Measurements from ENCODE around the gene ZBTB43. TPM values are rescaled to one million over a fixed set of nuclear protein-coding genes. Genes with fewer than 3 reads are reported as not detected.

Gene ZBTB43
- total RNA-seq (2014; rRNA removed; shearing (Covaris generic); ENCODE audit: low replicate concordance): 6.4 and 6.5 TPM in 2 replicates

- no peaks in the 10 kb centered on the region for H3K9me3 ChIP-seq (ENCODE audit: low read length)
- peak within 1 kb of the TSS; percentile 79 for H3K4me3 ChIP-seq (ENCODE audit: low read length)
- peak within 1 kb of the TSS; percentile 96 for H3K4me2 ChIP-seq (ENCODE audit: low read depth, low read length, poor library complexity, severe bottlenecking)
- H3K27ac ChIP-seq (ENCODE audit: low read length): peak within 1 kb of the TSS; percentile 29; the same call in 1 of the 2 replicates
- peaks cover 10% of the 10 kb centered on the region; the same call in 1 of the 2 replicates for H3K36me3 ChIP-seq (ENCODE audit: insufficient read depth, low read length)
- no peaks in the 10 kb centered on the region for H3K27me3 ChIP-seq (ENCODE audit: low read length)
- H3K9ac ChIP-seq (ENCODE audit: low read length): peak within 1 kb of the TSS; percentile 79
- peaks cover 51% of the 10 kb centered on the region for H3K79me2 ChIP-seq (ENCODE audit: low read length)
- H2AFZ ChIP-seq (ENCODE audit: low read length): peak within 1 kb of the TSS; percentile 86
- peak; percentile 99 for DNase-seq
- no peaks in the 10 kb centered on the region for H3K9me2 ChIP-seq (replicated peaks; ENCODE audit: insufficient read depth, low read length)
- H4K20me1 ChIP-seq (ENCODE audit: insufficient read depth, low read depth, low read length): peaks cover 8% of the 10 kb centered on the region
- H3K4me1 ChIP-seq (ENCODE audit: low read length): peaks cover 41% of the 10 kb centered on the region
Observed at GRCh38 chr9:126804696-126805553, at the start of gene ZBTB43. ZBTB43 (plus strand) TSS chr9:126805040; CDS start chr9:126832510, 27,470 bp downstream.

- Histone ChIP-seq H3K4me3 (ENCODE audit: low read length) (no peak overlapping the region), H2AFZ (ENCODE audit: low read length) (no peak overlapping the region), H3K4me2 (ENCODE audit: low read depth, low read length, poor library complexity, severe bottlenecking) (no peak overlapping the region), H3K36me3 (ENCODE audit: insufficient read depth, low read length) (no peaks in the 10 kb centered on the region), H3K27me3 (ENCODE audit: low read length) (no peaks in the 10 kb centered on the region), H3K9me3 (ENCODE audit: low read length) (no peaks in the 10 kb centered on the region), H3K4me1 (ENCODE audit: low read length) (no peaks in the 10 kb centered on the region), H4K20me1 (ENCODE audit: insufficient read depth, low read depth, low read length) (no peaks in the 10 kb centered on the region), H3K9ac (ENCODE audit: low read length) (no peak overlapping the region), H3K27ac (ENCODE audit: low read length) (no peak overlapping the region), H3K9me2 (replicated peaks; ENCODE audit: insufficient read depth, low read length) (no peaks in the 10 kb centered on the region), H3K79me2 (ENCODE audit: low read length) (no peaks in the 10 kb centered on the region)
- DNase-seq: no peak
Observed at GRCh38 chr9:126755317-126755875, 49.4 kb upstream of the ZBTB43 start.

- Histone ChIP-seq H3K36me3 (ENCODE audit: insufficient read depth, low read length) (no peaks in the 10 kb centered on the region), H3K27me3 (ENCODE audit: low read length) (no peaks in the 10 kb centered on the region)
Observed at GRCh38 chr9:126756238-126756637, 48.6 kb upstream of the ZBTB43 start.

GRCh38 chr9:126756876-126757415 is 47.9 kb upstream of the ZBTB43 start:
- no peak overlapping the region for H3K9ac ChIP-seq (ENCODE audit: low read length)
- H4K20me1 ChIP-seq (ENCODE audit: insufficient read depth, low read depth, low read length): no peaks in the 10 kb centered on the region
- H3K36me3 ChIP-seq (ENCODE audit: insufficient read depth, low read length): no peaks in the 10 kb centered on the region
- H2AFZ ChIP-seq (ENCODE audit: low read length): no peak overlapping the region
- no peak overlapping the region for H3K4me2 ChIP-seq (ENCODE audit: low read depth, low read length, poor library complexity, severe bottlenecking)
- no peak for DNase-seq
- H3K9me3 ChIP-seq (ENCODE audit: low read length): no peaks in the 10 kb centered on the region
- no peaks in the 10 kb centered on the region for H3K79me2 ChIP-seq (ENCODE audit: low read length)
- H3K4me3 ChIP-seq (ENCODE audit: low read length): no peak overlapping the region
- H3K4me1 ChIP-seq (ENCODE audit: low read length): no peaks in the 10 kb centered on the region
- no peaks in the 10 kb centered on the region for H3K27me3 ChIP-seq (ENCODE audit: low read length)
- H3K27ac ChIP-seq (ENCODE audit: low read length): no peak overlapping the region
- H3K9me2 ChIP-seq (replicated peaks; ENCODE audit: insufficient read depth, low read length): no peaks in the 10 kb centered on the region

More at GRCh38 chr9:126756238-126756637, 48.6 kb upstream of the ZBTB43 start:
- Histone ChIP-seq H3K9me2 (replicated peaks; ENCODE audit: insufficient read depth, low read length) (no peaks in the 10 kb centered on the region), H2AFZ (ENCODE audit: low read length) (no peak overlapping the region), H3K4me1 (ENCODE audit: low read length) (no peaks in the 10 kb centered on the region), H3K9ac (ENCODE audit: low read length) (no peak overlapping the region), H4K20me1 (ENCODE audit: insufficient read depth, low read depth, low read length) (no peaks in the 10 kb centered on the region), H3K79me2 (ENCODE audit: low read length) (no peaks in the 10 kb centered on the region), H3K4me3 (ENCODE audit: low read length) (no peak overlapping the region), H3K27ac (ENCODE audit: low read length) (no peak overlapping the region), H3K4me2 (ENCODE audit: low read depth, low read length, poor library complexity, severe bottlenecking) (no peak overlapping the region), H3K9me3 (ENCODE audit: low read length) (no peaks in the 10 kb centered on the region)
- no peak for DNase-seq

GRCh38 chr9:126758916-126759585 is 45.8 kb upstream of the ZBTB43 start:
- Histone ChIP-seq H4K20me1 (ENCODE audit: insufficient read depth, low read depth, low read length) (no peaks in the 10 kb centered on the region), H3K4me2 (ENCODE audit: low read depth, low read length, poor library complexity, severe bottlenecking) (no peak overlapping the region)

GRCh38 chr9:126761274-126761673 is 43.6 kb upstream of the ZBTB43 start:
- H3K27ac ChIP-seq (ENCODE audit: low read length): no peak overlapping the region
- H3K4me3 ChIP-seq (ENCODE audit: low read length): no peak overlapping the region
- H3K4me2 ChIP-seq (ENCODE audit: low read depth, low read length, poor library complexity, severe bottlenecking): no peak overlapping the region
- H3K4me1 ChIP-seq (ENCODE audit: low read length): no peaks in the 10 kb centered on the region
- no peak overlapping the region for H3K9ac ChIP-seq (ENCODE audit: low read length)
- H2AFZ ChIP-seq (ENCODE audit: low read length): no peak overlapping the region
- H4K20me1 ChIP-seq (ENCODE audit: insufficient read depth, low read depth, low read length): no peaks in the 10 kb centered on the region
- H3K36me3 ChIP-seq (ENCODE audit: insufficient read depth, low read length): no peaks in the 10 kb centered on the region
- no peaks in the 10 kb centered on the region for H3K9me2 ChIP-seq (replicated peaks; ENCODE audit: insufficient read depth, low read length)
- DNase-seq: no peak
- no peaks in the 10 kb centered on the region for H3K9me3 ChIP-seq (ENCODE audit: low read length)
- no peaks in the 10 kb centered on the region for H3K27me3 ChIP-seq (ENCODE audit: low read length)
- no peaks in the 10 kb centered on the region for H3K79me2 ChIP-seq (ENCODE audit: low read length)

More at GRCh38 chr9:126758916-126759585, 45.8 kb upstream of the ZBTB43 start:
- Histone ChIP-seq H3K36me3 (ENCODE audit: insufficient read depth, low read length) (no peaks in the 10 kb centered on the region), H3K27me3 (ENCODE audit: low read length) (no peaks in the 10 kb centered on the region), H3K27ac (ENCODE audit: low read length) (no peak overlapping the region), H2AFZ (ENCODE audit: low read length) (no peak overlapping the region), H3K9ac (ENCODE audit: low read length) (no peak overlapping the region), H3K9me2 (replicated peaks; ENCODE audit: insufficient read depth, low read length) (no peaks in the 10 kb centered on the region), H3K4me3 (ENCODE audit: low read length) (no peak overlapping the region), H3K4me1 (ENCODE audit: low read length) (no peaks in the 10 kb centered on the region), H3K9me3 (ENCODE audit: low read length) (no peaks in the 10 kb centered on the region), H3K79me2 (ENCODE audit: low read length) (no peaks in the 10 kb centered on the region)
- DNase-seq: no peak

GRCh38 chr9:126763130-126763764 is 41.6 kb upstream of the ZBTB43 start:
- no peaks in the 10 kb centered on the region for H3K27me3 ChIP-seq (ENCODE audit: low read length)
- H3K9me2 ChIP-seq (replicated peaks; ENCODE audit: insufficient read depth, low read length): no peaks in the 10 kb centered on the region
- H3K9me3 ChIP-seq (ENCODE audit: low read length): no peaks in the 10 kb centered on the region
- no peaks in the 10 kb centered on the region for H4K20me1 ChIP-seq (ENCODE audit: insufficient read depth, low read depth, low read length)
- H3K9ac ChIP-seq (ENCODE audit: low read length): no peak overlapping the region
- peak; percentile 66 for DNase-seq
- H3K27ac ChIP-seq (ENCODE audit: low read length): no peak overlapping the region
- no peaks in the 10 kb centered on the region for H3K79me2 ChIP-seq (ENCODE audit: low read length)
- no peak overlapping the region for H3K4me3 ChIP-seq (ENCODE audit: low read length)
- no peaks in the 10 kb centered on the region for H3K36me3 ChIP-seq (ENCODE audit: insufficient read depth, low read length)
- H3K4me1 ChIP-seq (ENCODE audit: low read length): no peaks in the 10 kb centered on the region
- no peak overlapping the region for H2AFZ ChIP-seq (ENCODE audit: low read length)
- no peak overlapping the region for H3K4me2 ChIP-seq (ENCODE audit: low read depth, low read length, poor library complexity, severe bottlenecking)

Data from Karpas-422 (cell line).